ENCODE results near the gene PCGF3. TPM values are rescaled to one million over a fixed set of nuclear protein-coding genes. Genes with fewer than 3 reads are reported as not detected.

Gene PCGF3
- total RNA-seq, 1 donor from 2014 or later = 21.5 TPM

GRCh38 chr4:676871-677235 lies 28.8 kb upstream of the PCGF3 start:
- intact Hi-C loops (cut with micrococcal nuclease) = no loop called here
- Histone ChIP-seq H3K4me1 (peaks cover 51% of the 10 kb centered on the region), H3K4me3 (no peak overlapping the region), H3K27me3 (ENCODE audit: low read depth) (no peaks in the 10 kb centered on the region), H3K36me3 (peaks cover 14% of the 10 kb centered on the region), H3K27ac (replicated peaks) (no peak overlapping the region), H3K9me3 (replicated peaks) (no peaks in the 10 kb centered on the region)
- TF ChIP-seq, protein P1, sequence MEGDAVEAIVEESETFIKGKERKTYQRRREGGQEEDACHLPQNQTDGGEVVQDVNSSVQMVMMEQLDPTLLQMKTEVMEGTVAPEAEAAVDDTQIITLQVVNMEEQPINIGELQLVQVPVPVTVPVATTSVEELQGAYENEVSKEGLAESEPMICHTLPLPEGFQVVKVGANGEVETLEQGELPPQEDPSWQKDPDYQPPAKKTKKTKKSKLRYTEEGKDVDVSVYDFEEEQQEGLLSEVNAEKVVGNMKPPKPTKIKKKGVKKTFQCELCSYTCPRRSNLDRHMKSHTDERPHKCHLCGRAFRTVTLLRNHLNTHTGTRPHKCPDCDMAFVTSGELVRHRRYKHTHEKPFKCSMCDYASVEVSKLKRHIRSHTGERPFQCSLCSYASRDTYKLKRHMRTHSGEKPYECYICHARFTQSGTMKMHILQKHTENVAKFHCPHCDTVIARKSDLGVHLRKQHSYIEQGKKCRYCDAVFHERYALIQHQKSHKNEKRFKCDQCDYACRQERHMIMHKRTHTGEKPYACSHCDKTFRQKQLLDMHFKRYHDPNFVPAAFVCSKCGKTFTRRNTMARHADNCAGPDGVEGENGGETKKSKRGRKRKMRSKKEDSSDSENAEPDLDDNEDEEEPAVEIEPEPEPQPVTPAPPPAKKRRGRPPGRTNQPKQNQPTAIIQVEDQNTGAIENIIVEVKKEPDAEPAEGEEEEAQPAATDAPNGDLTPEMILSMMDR (IDR thresholded peaks at IDR 0.05; ENCODE audit: borderline replicate concordance) = no peak
- DNase-seq = no peak

DNA sequence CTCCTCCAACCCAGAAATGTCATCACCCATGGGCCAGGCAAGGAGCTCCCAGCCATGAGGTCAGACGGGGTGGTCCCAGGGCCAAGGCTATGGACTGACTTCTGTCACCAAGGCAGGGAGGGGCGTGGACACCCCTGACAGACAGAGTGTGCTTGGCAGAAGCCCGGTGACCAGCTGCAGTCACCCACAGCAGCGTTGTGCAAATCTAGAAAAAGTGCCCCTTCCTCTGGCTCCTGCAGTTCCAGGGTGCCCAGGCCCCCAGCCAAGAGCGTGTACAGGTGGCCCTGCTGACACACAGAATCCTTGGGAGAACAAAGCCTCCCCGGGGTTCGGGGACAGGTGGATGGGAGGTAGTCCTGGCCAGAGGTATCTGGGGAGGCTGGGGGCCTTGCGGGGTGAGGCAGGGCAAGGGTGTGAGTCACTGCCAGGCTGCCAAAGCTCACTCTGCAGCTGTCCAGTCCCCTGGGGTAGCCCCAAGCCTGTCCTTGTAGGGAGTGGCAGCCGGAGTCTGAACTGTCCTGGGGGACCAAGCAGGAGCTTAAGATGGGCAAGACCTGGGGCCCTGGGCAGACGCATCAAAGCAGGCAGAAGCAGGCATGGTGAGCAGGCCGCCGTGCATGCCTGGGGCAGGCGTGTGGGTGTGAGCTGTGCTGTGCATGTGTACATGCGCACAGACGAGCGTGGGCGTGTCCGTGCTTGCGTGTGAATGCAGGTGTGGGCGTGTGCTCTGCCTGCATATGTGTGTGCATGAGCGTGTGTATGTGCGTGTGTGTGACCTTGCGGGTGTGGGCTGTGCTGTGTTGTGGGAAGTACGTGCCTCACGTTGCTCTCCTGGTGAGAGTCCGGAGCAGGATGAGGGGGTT lies 28.0 kb upstream of the PCGF3 start:
- Histone ChIP-seq H3K27ac (replicated peaks) (no peak overlapping the region), H3K9me3 (replicated peaks) (no peaks in the 10 kb centered on the region), H3K4me1 (peaks cover 48% of the 10 kb centered on the region), H3K4me3 (no peak overlapping the region), H3K27me3 (ENCODE audit: low read depth) (no peaks in the 10 kb centered on the region), H3K36me3 (peaks cover 6% of the 10 kb centered on the region)
- TF ChIP-seq, protein P1 (IDR thresholded peaks at IDR 0.05; ENCODE audit: borderline replicate concordance) = no peak
- intact Hi-C loops (cut with micrococcal nuclease) = no loop called here
- DNase-seq = no peak

- no peak for DNase-seq
- Histone ChIP-seq H3K36me3 (no peaks in the 10 kb centered on the region), H3K27me3 (ENCODE audit: low read depth) (no peaks in the 10 kb centered on the region), H3K4me1 (peaks cover 47% of the 10 kb centered on the region), H3K27ac (replicated peaks) (no peak overlapping the region), H3K9me3 (replicated peaks) (no peaks in the 10 kb centered on the region), H3K4me3 (no peak overlapping the region)
- intact Hi-C loops (cut with micrococcal nuclease) = no loop called here
- TF ChIP-seq, protein P1 (IDR thresholded peaks at IDR 0.05; ENCODE audit: borderline replicate concordance) = no peak
Observed at GRCh38 chr4:678331-679103, 27.1 kb upstream of the PCGF3 start.

DNA sequence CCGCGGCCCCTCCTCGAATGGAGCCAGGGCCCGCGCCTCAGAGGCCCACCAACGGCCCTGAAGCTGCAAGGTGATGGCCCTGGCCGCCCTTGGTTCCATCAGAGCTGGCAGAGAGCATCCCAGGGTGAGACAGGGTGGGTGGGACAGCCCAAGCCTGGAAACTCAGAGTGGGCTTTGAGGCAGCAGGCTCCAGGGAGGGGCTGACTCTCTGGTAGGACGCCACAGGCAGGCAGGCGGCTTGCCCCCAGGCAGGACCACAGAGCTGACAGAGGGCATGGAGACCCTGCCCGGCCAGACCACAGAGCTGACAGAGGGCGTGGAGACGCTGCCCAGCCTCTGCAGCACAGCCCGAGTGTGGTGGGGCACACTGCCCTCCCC lies 26.5 kb upstream of the PCGF3 start:
- Histone ChIP-seq H3K27ac (replicated peaks) (no peak overlapping the region), H3K9me3 (replicated peaks) (no peaks in the 10 kb centered on the region), H3K4me1 (peaks cover 47% of the 10 kb centered on the region), H3K27me3 (ENCODE audit: low read depth) (no peaks in the 10 kb centered on the region), H3K4me3 (no peak overlapping the region), H3K36me3 (no peaks in the 10 kb centered on the region)
- DNase-seq = no peak
- intact Hi-C loops (cut with micrococcal nuclease) = no loop called here
- TF ChIP-seq, protein P1 (IDR thresholded peaks at IDR 0.05; ENCODE audit: borderline replicate concordance) = no peak

DNA sequence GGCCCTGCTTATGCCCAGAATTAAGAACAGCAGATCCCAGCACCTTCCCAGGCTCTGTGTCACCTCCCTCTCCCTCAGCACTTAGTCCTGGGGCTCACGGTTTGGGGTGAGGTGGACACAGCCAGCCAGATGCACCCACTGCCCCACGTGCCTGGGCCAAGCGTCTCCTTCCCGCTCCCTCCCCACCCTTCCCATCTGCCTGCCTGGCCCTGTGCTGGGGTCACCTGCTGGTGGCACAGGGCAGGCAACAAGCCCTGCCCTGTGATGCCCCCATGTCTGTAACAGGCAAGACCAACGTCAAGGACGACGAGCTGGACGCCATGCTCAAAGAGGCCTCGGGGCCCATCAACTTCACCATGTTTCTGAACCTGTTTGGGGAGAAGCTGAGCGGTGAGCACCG lies 26.0 kb upstream of the PCGF3 start:
- Histone ChIP-seq H3K27me3 (ENCODE audit: low read depth) (no peaks in the 10 kb centered on the region), H3K27ac (replicated peaks) (no peak overlapping the region), H3K4me3 (no peak overlapping the region), H3K4me1 (peaks cover 47% of the 10 kb centered on the region), H3K36me3 (no peaks in the 10 kb centered on the region), H3K9me3 (replicated peaks) (no peaks in the 10 kb centered on the region)
- TF ChIP-seq, protein P1 (IDR thresholded peaks at IDR 0.05; ENCODE audit: borderline replicate concordance) = no peak
- intact Hi-C loops (cut with micrococcal nuclease) = no loop called here
- DNase-seq = no peak

Data from left ventricle myocardium inferior (tissue), 1 donor.